ENCODE results near the gene ZNF507.
"Not testable (repeated sequence)": the region's sequence is repeated elsewhere in the genome, so short reads cannot be mapped to it uniquely, and the experiment has no call there.

ZNF507 gene

GRCh38 chr19:32372726-32373517 lies 27.5 kb downstream of the ZNF507 start:
- DNase-seq, result no peak

GRCh38 chr19:32373585-32374295 lies 28.3 kb downstream of the ZNF507 start:
- DNase-seq, result peak; percentile 18

- DNase-seq, result not testable (repeated sequence)
Measured at GRCh38 chr19:32374362-32374761, 29.0 kb downstream of the ZNF507 start.

- DNase-seq, result peak; percentile 16
Measured at GRCh38 chr19:32377088-32377487, 31.7 kb downstream of the ZNF507 start.

GRCh38 chr19:32380269-32380668 lies 34.9 kb downstream of the ZNF507 start:
- DNase-seq, result no peak

- no peak for DNase-seq
Measured at GRCh38 chr19:32387701-32388392, 42.4 kb downstream of the ZNF507 start.

- peak; percentile 15 for DNase-seq
Measured at GRCh38 chr19:32388393-32388855, 43.0 kb downstream of the ZNF507 start.

- no peak for DNase-seq
Measured at GRCh38 chr19:32392901-32393300, 47.5 kb downstream of the ZNF507 start.

GRCh38 chr19:32396046-32396652 lies 50.7 kb downstream of the ZNF507 start:
- no peak for DNase-seq

- no peak for DNase-seq
Measured at GRCh38 chr19:32397671-32398101, 52.3 kb downstream of the ZNF507 start.

GRCh38 chr19:32401992-32402391 lies 56.6 kb downstream of the ZNF507 start:
- DNase-seq, result no peak

- DNase-seq, result no peak
Measured at GRCh38 chr19:32403291-32403995, 58.0 kb downstream of the ZNF507 start.

- DNase-seq, result peak; percentile 28
Measured at GRCh38 chr19:32404213-32404932, 59.0 kb downstream of the ZNF507 start.

GRCh38 chr19:32404933-32405430 lies 59.6 kb downstream of the ZNF507 start:
- no peak for DNase-seq

- DNase-seq, result peak; percentile 98
Measured at GRCh38 chr19:32405431-32406160, 60.2 kb downstream of the ZNF507 start, which contains the start of gene DPY19L3. DPY19L3 (plus strand) TSS chr19:32405770; CDS start chr19:32408254, 2,484 bp downstream.

- no peak for DNase-seq
Measured at GRCh38 chr19:32406161-32407003, 61.0 kb downstream of the ZNF507 start.

GRCh38 chr19:32407004-32407992 lies 61.9 kb downstream of the ZNF507 start:
- DNase-seq, result no peak

GRCh38 chr19:32415246-32415645 lies 69.8 kb downstream of the ZNF507 start:
- DNase-seq, result no peak
